SK-N-MC (cell line): Measurements from ENCODE around the gene ST6GAL1.

Experiments
- EZH2 ChIP-seq: fragments of 200-600 bp; sonication (generic); IDR thresholded peaks from one replicate; pipeline ENCODE4 v1.6.1; 2017; ENCODE audit warnings: antibody characterized with exemption
- FOXP2 ChIP-seq: optimal IDR thresholded peaks from 2 replicates; pipeline ENCODE3; 2011; ENCODE audit warnings: mild to moderate bottlenecking, moderate library complexity; ENCODE audit not compliant: insufficient read depth; ENCODE audit errors: extremely low read length, control extremely low read depth
- POLR2AphosphoS5 ChIP-seq: IDR thresholded peaks from 2 replicates; pipeline ENCODE4 v1.6.1; 2012; ENCODE audit warnings: mild to moderate bottlenecking, low read depth, low read length, borderline replicate concordance

DNA sequence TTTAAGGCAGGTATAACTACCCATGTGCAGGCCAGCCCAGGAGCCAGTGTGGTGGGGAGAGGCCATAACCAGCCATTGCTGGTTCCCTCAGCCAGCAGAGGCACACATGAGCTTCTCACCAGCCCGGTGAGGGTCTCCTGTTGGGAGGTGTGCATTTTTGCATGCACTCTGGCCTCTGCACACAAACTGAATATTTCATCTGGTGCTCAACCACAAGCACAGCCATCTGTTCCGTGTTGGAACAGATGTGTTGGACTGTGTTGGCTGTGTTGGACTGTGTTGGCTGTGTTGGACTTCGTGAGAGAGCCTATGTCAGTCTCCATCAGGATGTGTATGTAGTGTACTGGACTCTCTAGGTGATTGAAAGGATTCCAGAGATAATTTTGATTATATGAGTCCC is 141.8 kb downstream of the ST6GAL1 start:
- TF ChIP-seq EZH2 = no peak
- no peak for TF ChIP-seq POLR2AphosphoS5
- no peak for TF ChIP-seq FOXP2
